ENCODE data around the gene POLD4. TPM values are rescaled to one million over a fixed set of nuclear protein-coding genes. Genes with fewer than 3 reads are reported as not detected.
A peak's percentile ranks its signal among the peaks of the same experiment; 100 is the strongest.
"Not testable (repeated sequence)": the region's sequence is repeated elsewhere in the genome, so short reads cannot be mapped to it uniquely, and the experiment has no call there.

The POLD4 gene
- total RNA-seq, 2 experiments from 2014 or later, result 62.0 to 67.4 TPM

- Mint-ChIP-seq H3K27ac (no peak overlapping the region), H3K4me3 (no peak overlapping the region), H3K4me1 (ENCODE audit: low read depth) (peaks cover 9% of the 10 kb centered on the region), H3K36me3 (peaks cover 3% of the 10 kb centered on the region), H3K9me3 (no peaks in the 10 kb centered on the region), H3K27me3 (no peaks in the 10 kb centered on the region)
- ChIA-PET CTCF (interaction anchor here (0.7 to 10.2 kb wide), 5 partner anchors 25 to 61 kb away, joined by 3 to 150 read pairs (median 12); no protein-coding TSS in a partner anchor), POLR2A (no interaction called here)
- no peak for DNase-seq
- intact Hi-C loops (cut with micrococcal nuclease), result no loop called here
Observed at GRCh38 chr11:67321313-67321871, 32.0 kb downstream of the POLD4 start.

GRCh38 chr11:67320691-67321090 is 32.7 kb downstream of the POLD4 start:
- CTCF ChIA-PET, result interaction anchor here (0.7 to 10.2 kb wide), 5 partner anchors 25 to 62 kb away, joined by 3 to 150 read pairs (median 12); no protein-coding TSS in a partner anchor
- Mint-ChIP-seq H3K36me3 (peaks cover 3% of the 10 kb centered on the region), H3K4me1 (ENCODE audit: low read depth) (peaks cover 9% of the 10 kb centered on the region), H3K27ac (no peak overlapping the region), H3K9me3 (no peaks in the 10 kb centered on the region), H3K27me3 (no peaks in the 10 kb centered on the region), H3K4me3 (no peak overlapping the region)
- no peak for DNase-seq
- POLR2A ChIA-PET, result interaction anchor here (0.6 kb wide), 1 partner anchor 55 kb away, joined by 3 read pairs; no protein-coding TSS in a partner anchor
- intact Hi-C loops (cut with micrococcal nuclease), result no loop called here

- POLR2A ChIA-PET, result interaction anchor here (0.6 kb wide), 1 partner anchor 55 kb away, joined by 3 read pairs; no protein-coding TSS in a partner anchor
- H3K27ac Mint-ChIP-seq, result no peak overlapping the region
- peaks cover 3% of the 10 kb centered on the region for H3K36me3 Mint-ChIP-seq
- intact Hi-C loops (cut with micrococcal nuclease), result no loop called here
- peaks cover 11% of the 10 kb centered on the region for H3K4me1 Mint-ChIP-seq (ENCODE audit: low read depth)
- H3K4me3 Mint-ChIP-seq, result no peak overlapping the region
- H3K9me3 Mint-ChIP-seq, result no peaks in the 10 kb centered on the region
- H3K27me3 Mint-ChIP-seq, result no peaks in the 10 kb centered on the region
- CTCF ChIA-PET, result interaction anchor here (1.4 to 10.2 kb wide), 6 partner anchors 26 to 62 kb away, joined by 6 to 150 read pairs (median 26); partner anchors contain the start of gene GRK2
- no peak for DNase-seq
Observed at GRCh38 chr11:67320011-67320410, 33.3 kb downstream of the POLD4 start.

- CTCF ChIA-PET, result interaction anchor here (0.6 to 10.2 kb wide), 10 partner anchors 21 to 356 kb away, joined by 3 to 150 read pairs (median 14); partner anchors contain the start of genes GRK2 and POLD4
- H3K4me3 Mint-ChIP-seq, result peak overlapping the region; percentile 96
- H3K36me3 Mint-ChIP-seq, H3K27me3 Mint-ChIP-seq, H3K27ac Mint-ChIP-seq, DNase-seq, H3K9me3 Mint-ChIP-seq: not testable (repeated sequence)
- POLR2A ChIA-PET, result interaction anchor here (0.6 to 2.1 kb wide), 3 partner anchors 45 to 476 kb away, joined by 4 to 13 read pairs (median 6); no protein-coding TSS in a partner anchor
- intact Hi-C loops (cut with micrococcal nuclease), result loop anchor here (10.0 kb wide), 1 partner anchor 234 kb away; no protein-coding TSS in a partner anchor
- H3K4me1 Mint-ChIP-seq (ENCODE audit: low read depth), result peaks cover 13% of the 10 kb centered on the region
Observed at GRCh38 chr11:67318876-67319275, 34.5 kb downstream of the POLD4 start.

GRCh38 chr11:67317888-67318555 is 35.3 kb downstream of the POLD4 start:
- ChIA-PET CTCF (interaction anchor here (0.6 to 10.2 kb wide), 28 partner anchors 11 to 311 kb away, joined by 3 to 150 read pairs (median 9); partner anchors contain the start of genes ANKRD13D, GRK2, NUDT8 and POLD4), POLR2A (interaction anchor here (1.2 to 2.4 kb wide), 10 partner anchors 15 to 78 kb away, joined by 3 to 15 read pairs (median 9); partner anchors contain the start of genes ANKRD13D, CLCF1, GRK2 and RAD9A)
- intact Hi-C loops (cut with micrococcal nuclease), result loop anchor here (1.0 to 10.0 kb wide), 6 partner anchors 30 to 233 kb away; partner anchors contain the start of gene POLD4
- Mint-ChIP-seq H3K4me3 (peak overlapping the region; percentile 96), H3K4me1 (ENCODE audit: low read depth) (peaks cover 21% of the 10 kb centered on the region), H3K27me3 (no peaks in the 10 kb centered on the region), H3K36me3 (peaks cover 3% of the 10 kb centered on the region), H3K9me3 (no peaks in the 10 kb centered on the region), H3K27ac (peak overlapping the region; percentile 99)
- no peak for DNase-seq

GRCh38 chr11:67317205-67317887 is 36.0 kb downstream of the POLD4 start:
- Mint-ChIP-seq H3K36me3 (peaks cover 3% of the 10 kb centered on the region), H3K9me3 (no peaks in the 10 kb centered on the region), H3K27me3 (no peaks in the 10 kb centered on the region), H3K4me3 (peak overlapping the region; percentile 96), H3K4me1 (ENCODE audit: low read depth) (peaks cover 28% of the 10 kb centered on the region), H3K27ac (peak overlapping the region; percentile 99)
- POLR2A ChIA-PET, result interaction anchor here (0.9 to 2.4 kb wide), 12 partner anchors 14 to 151 kb away, joined by 3 to 15 read pairs (median 7); partner anchors contain the start of genes ANKRD13D, CLCF1, GRK2 and RAD9A
- DNase-seq, result peak; percentile 99
- CTCF ChIA-PET, result interaction anchor here (0.6 to 10.2 kb wide), 33 partner anchors 10 to 354 kb away, joined by 3 to 150 read pairs (median 7); partner anchors contain the start of genes ANKRD13D, GRK2, NUDT8 and POLD4
- intact Hi-C loops (cut with micrococcal nuclease), result loop anchor here (1.0 to 10.0 kb wide), 6 partner anchors 29 to 233 kb away; partner anchors contain the start of gene POLD4

DNA sequence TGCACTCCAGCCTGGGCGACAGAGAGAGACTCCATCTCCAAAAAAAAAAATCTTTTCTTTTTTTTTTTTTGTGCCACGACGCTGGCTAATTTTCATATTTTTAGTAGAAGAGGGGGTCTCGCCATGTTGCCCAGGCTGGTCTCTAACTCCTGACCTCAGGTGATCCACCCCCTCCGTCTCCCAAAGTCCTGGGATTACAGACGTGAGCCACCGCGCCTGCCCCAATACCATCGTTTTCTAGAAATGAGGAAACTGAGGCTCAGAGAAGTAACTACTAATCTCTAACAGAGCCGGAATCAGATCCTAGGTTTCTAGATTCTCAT is 36.5 kb downstream of the POLD4 start:
- intact Hi-C loops (cut with micrococcal nuclease), result loop anchor here (1.0 to 10.0 kb wide), 6 partner anchors 29 to 232 kb away; partner anchors contain the start of gene POLD4
- ChIA-PET CTCF (interaction anchor here (0.6 to 10.2 kb wide), 28 partner anchors 9 to 354 kb away, joined by 3 to 150 read pairs (median 9); partner anchors contain the start of genes ANKRD13D, GRK2, NUDT8 and POLD4), POLR2A (interaction anchor here (0.9 to 2.4 kb wide), 12 partner anchors 14 to 152 kb away, joined by 3 to 15 read pairs (median 7); partner anchors contain the start of genes ANKRD13D, CLCF1, GRK2 and RAD9A)
- Mint-ChIP-seq H3K27ac (peak overlapping the region; percentile 99), H3K9me3 (no peaks in the 10 kb centered on the region), H3K36me3 (peaks cover 3% of the 10 kb centered on the region), H3K27me3 (no peaks in the 10 kb centered on the region), H3K4me1 (ENCODE audit: low read depth) (peaks cover 32% of the 10 kb centered on the region), H3K4me3 (peak overlapping the region; percentile 96)
- DNase-seq, result no peak

DNA sequence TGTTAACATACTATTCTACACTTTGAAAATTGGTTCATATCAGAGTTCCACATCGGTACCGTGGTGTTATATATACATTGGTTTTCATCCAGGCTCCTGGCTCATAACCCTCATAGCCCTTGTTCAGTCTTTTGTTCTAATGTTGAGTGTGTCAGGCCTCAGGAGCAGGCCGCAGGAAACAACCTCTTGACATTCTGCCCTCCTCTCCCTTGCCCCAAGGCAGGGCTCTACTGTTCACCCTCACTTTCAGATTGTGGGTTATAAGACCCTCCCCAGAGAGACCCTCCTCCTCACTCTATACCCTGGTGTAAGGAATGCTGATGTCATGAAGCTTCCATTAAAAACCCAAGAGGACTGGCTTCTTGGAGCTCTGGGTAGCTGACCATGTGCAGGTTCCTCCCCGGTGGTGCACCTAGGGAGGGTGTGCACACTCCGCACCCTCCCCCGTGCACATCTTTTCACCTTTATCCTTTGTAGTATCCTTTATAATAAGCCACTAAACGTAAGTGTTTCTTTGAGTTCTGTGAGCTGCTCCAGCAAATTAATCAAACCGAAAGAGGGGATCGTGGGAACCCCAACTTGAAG is 37.9 kb downstream of the POLD4 start:
- Mint-ChIP-seq H3K27ac (no peak overlapping the region), H3K36me3 (peaks cover 3% of the 10 kb centered on the region), H3K9me3 (no peaks in the 10 kb centered on the region), H3K27me3 (no peaks in the 10 kb centered on the region), H3K4me1 (ENCODE audit: low read depth) (peaks cover 38% of the 10 kb centered on the region), H3K4me3 (no peak overlapping the region)
- intact Hi-C loops (cut with micrococcal nuclease), result loop anchor here (10.0 kb wide), 1 partner anchor 231 kb away; no protein-coding TSS in a partner anchor
- DNase-seq, result no peak
- ChIA-PET CTCF (interaction anchor here (0.7 to 10.2 kb wide), 6 partner anchors 11 to 91 kb away, joined by 3 to 150 read pairs (median 4); no protein-coding TSS in a partner anchor), POLR2A (interaction anchor here (0.6 to 2.8 kb wide), 3 partner anchors 28 to 49 kb away, joined by 3 to 9 read pairs (median 4); partner anchors contain the start of gene GRK2)

DNA sequence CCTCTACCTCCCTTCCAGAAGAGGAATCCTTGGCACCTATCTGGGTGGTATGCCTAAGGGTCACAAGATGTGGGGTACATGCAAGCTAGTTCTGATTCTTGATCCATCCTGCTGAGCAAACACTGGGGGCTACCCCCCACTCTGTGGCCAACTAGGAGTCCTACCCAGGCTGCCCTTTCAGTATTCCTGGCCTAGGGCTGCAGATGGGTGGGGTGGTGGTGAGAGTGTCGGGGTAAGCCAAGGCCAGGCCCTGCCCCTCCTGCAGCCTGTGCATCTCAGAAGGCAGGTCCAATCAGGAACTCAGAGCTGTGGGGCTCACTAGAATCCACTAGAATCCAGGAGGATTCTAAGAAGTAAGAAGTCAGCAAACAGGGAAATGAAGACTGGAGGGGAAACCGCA is 39.1 kb downstream of the POLD4 start:
- peaks cover 38% of the 10 kb centered on the region for H3K4me1 Mint-ChIP-seq (ENCODE audit: low read depth)
- ChIA-PET POLR2A (interaction anchor here (1.1 to 2.8 kb wide), 2 partner anchors 8 to 47 kb away, joined by 3 to 9 read pairs; partner anchors contain the start of gene GRK2), CTCF (interaction anchor here (0.7 to 10.2 kb wide), 5 partner anchors 37 to 487 kb away, joined by 3 to 150 read pairs (median 4); no protein-coding TSS in a partner anchor)
- H3K9me3 Mint-ChIP-seq, result no peaks in the 10 kb centered on the region
- peaks cover 3% of the 10 kb centered on the region for H3K36me3 Mint-ChIP-seq
- no peak overlapping the region for H3K27ac Mint-ChIP-seq
- intact Hi-C loops (cut with micrococcal nuclease), result loop anchor here (10.0 kb wide), 1 partner anchor 229 kb away; no protein-coding TSS in a partner anchor
- H3K27me3 Mint-ChIP-seq, result no peaks in the 10 kb centered on the region
- DNase-seq, result no peak
- no peak overlapping the region for H3K4me3 Mint-ChIP-seq

- ChIA-PET POLR2A (interaction anchor here (0.6 to 2.8 kb wide), 2 partner anchors 46 to 457 kb away, joined by 3 to 9 read pairs; partner anchors contain the start of gene GRK2), CTCF (interaction anchor here (1.0 to 10.2 kb wide), 4 partner anchors 38 to 69 kb away, joined by 3 to 150 read pairs (median 5); no protein-coding TSS in a partner anchor)
- intact Hi-C loops (cut with micrococcal nuclease), result loop anchor here (10.0 kb wide), 1 partner anchor 229 kb away; no protein-coding TSS in a partner anchor
- Mint-ChIP-seq H3K27ac (peak overlapping the region; percentile 83), H3K36me3 (peaks cover 3% of the 10 kb centered on the region), H3K4me3 (no peak overlapping the region), H3K4me1 (ENCODE audit: low read depth) (peaks cover 31% of the 10 kb centered on the region), H3K27me3 (no peaks in the 10 kb centered on the region), H3K9me3 (no peaks in the 10 kb centered on the region)
- no peak for DNase-seq
Observed at GRCh38 chr11:67313125-67313890, 40.0 kb downstream of the POLD4 start.

Measured in activated CD4-positive, alpha-beta memory T cell treated with anti-CD3 and anti-CD28 coated beads for 36 hours (primary cell).